ENCODE data around the gene CEP120.

Gene CEP120

GRCh38 chr5:123454259-123454911 lies 31.2 kb upstream of the CEP120 start:
- H3K27ac ChIP-seq: no peak overlapping the region
- no peak for TF ChIP-seq Cebpa-rat (IDR thresholded peaks at IDR 0.05)
- no peak overlapping the region for H3K9ac ChIP-seq
- H3K4me1 ChIP-seq: peaks cover 0 to 13% (median 2%) of the 10 kb centered on the region in 10 experiments; a peak in 4 of 20 replicates
- H3K36me3 ChIP-seq: no peaks in the 10 kb centered on the region
- H3K27me3 ChIP-seq: no peaks in the 10 kb centered on the region
- no peaks in the 10 kb centered on the region for H3K9me3 ChIP-seq (replicated peaks in 1 of 11)
- no peaks in the 10 kb centered on the region for H4K20me1 ChIP-seq
- no peak overlapping the region; a peak in 1 of 22 replicates for H3K4me2 ChIP-seq
- no peak overlapping the region for H3K4me3 ChIP-seq

GRCh38 chr5:123452401-123452800 lies 29.2 kb upstream of the CEP120 start:
- H3K36me3 ChIP-seq: no peaks in the 10 kb centered on the region
- TF ChIP-seq Cebpa-rat (IDR thresholded peaks at IDR 0.05): no peak
- H3K9ac ChIP-seq: no peak overlapping the region
- no peaks in the 10 kb centered on the region for H3K27me3 ChIP-seq
- no peak overlapping the region for H3K4me3 ChIP-seq
- H4K20me1 ChIP-seq: no peaks in the 10 kb centered on the region
- no peak overlapping the region for H3K4me2 ChIP-seq
- no peak overlapping the region for H3K27ac ChIP-seq
- peaks cover 0 to 13% (median 2%) of the 10 kb centered on the region in 10 experiments; a peak in 4 of 20 replicates for H3K4me1 ChIP-seq
- no peaks in the 10 kb centered on the region for H3K9me3 ChIP-seq (replicated peaks in 1 of 11)

- no peak overlapping the region for H3K9ac ChIP-seq
- H3K4me3 ChIP-seq: no peak overlapping the region
- H3K4me1 ChIP-seq: peaks cover 0 to 13% (median 2%) of the 10 kb centered on the region in 10 experiments; a peak in 4 of 20 replicates
- TF ChIP-seq Cebpa-rat (IDR thresholded peaks at IDR 0.05): no peak
- H4K20me1 ChIP-seq: no peaks in the 10 kb centered on the region
- H3K36me3 ChIP-seq: no peaks in the 10 kb centered on the region
- no peak overlapping the region for H3K27ac ChIP-seq
- no peaks in the 10 kb centered on the region for H3K27me3 ChIP-seq
- H3K4me2 ChIP-seq: no peak overlapping the region
- H3K9me3 ChIP-seq (replicated peaks in 1 of 11): no peaks in the 10 kb centered on the region
These were observed 27.8 kb upstream of the CEP120 start for GRCh38 chr5:123451047-123451446.

- Histone ChIP-seq H3K27me3 (no peaks in the 10 kb centered on the region), H3K9ac (no peak overlapping the region), H4K20me1 (no peaks in the 10 kb centered on the region), H3K4me3 (no peak overlapping the region), H3K27ac (no peak overlapping the region), H3K36me3 (no peaks in the 10 kb centered on the region), H3K9me3 (replicated peaks in 1 of 11) (no peaks in the 10 kb centered on the region), H3K4me1 (peaks cover 0 to 10% (median 1%) of the 10 kb centered on the region in 10 experiments; a peak in 4 of 20 replicates), H3K4me2 (no peak overlapping the region)
- TF ChIP-seq Cebpa-rat (IDR thresholded peaks at IDR 0.05): no peak
These were observed 27.4 kb upstream of the CEP120 start for GRCh38 chr5:123450640-123451039.

GRCh38 chr5:123450114-123450513 lies 26.9 kb upstream of the CEP120 start:
- Histone ChIP-seq H3K4me1 (peaks cover 0 to 7% (median 0%) of the 10 kb centered on the region in 10 experiments; a peak in 1 of 20 replicates), H4K20me1 (no peaks in the 10 kb centered on the region), H3K36me3 (no peaks in the 10 kb centered on the region), H3K9ac (no peak overlapping the region), H3K27me3 (no peaks in the 10 kb centered on the region), H3K9me3 (replicated peaks in 1 of 11) (no peaks in the 10 kb centered on the region), H3K27ac (no peak overlapping the region), H3K4me2 (no peak overlapping the region), H3K4me3 (no peak overlapping the region)
- no peak for TF ChIP-seq Cebpa-rat (IDR thresholded peaks at IDR 0.05)

GRCh38 chr5:123449424-123449974 lies 26.3 kb upstream of the CEP120 start:
- Histone ChIP-seq H3K27me3 (no peaks in the 10 kb centered on the region), H3K4me2 (no peak overlapping the region), H3K9ac (no peak overlapping the region), H3K9me3 (replicated peaks in 1 of 11) (no peaks in the 10 kb centered on the region), H3K27ac (no peak overlapping the region), H3K36me3 (no peaks in the 10 kb centered on the region), H3K4me3 (no peak overlapping the region), H3K4me1 (peaks cover 0 to 6% (median 0%) of the 10 kb centered on the region in 10 experiments; a peak in 1 of 20 replicates), H4K20me1 (no peaks in the 10 kb centered on the region)
- TF ChIP-seq Cebpa-rat (IDR thresholded peaks at IDR 0.05): no peak

GRCh38 chr5:123448743-123449142 lies 25.5 kb upstream of the CEP120 start:
- H3K36me3 ChIP-seq: no peaks in the 10 kb centered on the region
- no peaks in the 10 kb centered on the region for H3K9me3 ChIP-seq (replicated peaks in 1 of 11)
- no peak overlapping the region for H3K4me3 ChIP-seq
- no peaks in the 10 kb centered on the region for H3K27me3 ChIP-seq
- H3K9ac ChIP-seq: no peak overlapping the region
- no peaks in the 10 kb centered on the region for H4K20me1 ChIP-seq
- no peak overlapping the region for H3K4me2 ChIP-seq
- no peaks in the 10 kb centered on the region for H3K4me1 ChIP-seq
- no peak for TF ChIP-seq Cebpa-rat (IDR thresholded peaks at IDR 0.05)
- no peak overlapping the region for H3K27ac ChIP-seq

GRCh38 chr5:123448017-123448617 lies 24.9 kb upstream of the CEP120 start:
- no peaks in the 10 kb centered on the region for H3K4me1 ChIP-seq
- H3K27me3 ChIP-seq: no peaks in the 10 kb centered on the region
- H3K9ac ChIP-seq: no peak overlapping the region
- H3K9me3 ChIP-seq (replicated peaks in 1 of 11): no peaks in the 10 kb centered on the region
- TF ChIP-seq Cebpa-rat (IDR thresholded peaks at IDR 0.05): no peak
- no peak overlapping the region for H3K27ac ChIP-seq
- no peak overlapping the region for H3K4me2 ChIP-seq
- H3K36me3 ChIP-seq: no peaks in the 10 kb centered on the region
- no peaks in the 10 kb centered on the region for H4K20me1 ChIP-seq
- no peak overlapping the region for H3K4me3 ChIP-seq

- Histone ChIP-seq H3K27ac (no peak overlapping the region), H3K4me1 (no peaks in the 10 kb centered on the region), H3K36me3 (no peaks in the 10 kb centered on the region), H3K4me2 (no peak overlapping the region), H3K4me3 (no peak overlapping the region), H3K9me3 (replicated peaks in 1 of 11) (no peaks in the 10 kb centered on the region), H4K20me1 (no peaks in the 10 kb centered on the region), H3K9ac (no peak overlapping the region), H3K27me3 (no peaks in the 10 kb centered on the region)
- no peak for TF ChIP-seq Cebpa-rat (IDR thresholded peaks at IDR 0.05)
These were observed 20.8 kb upstream of the CEP120 start for GRCh38 chr5:123444016-123444415.

- Histone ChIP-seq H3K9ac (no peak overlapping the region), H4K20me1 (no peaks in the 10 kb centered on the region)
These were observed 18.2 kb upstream of the CEP120 start for GRCh38 chr5:123441408-123441807.

More at GRCh38 chr5:123441408-123441807, 18.2 kb upstream of the CEP120 start:
- no peak overlapping the region for H3K4me3 ChIP-seq
- H3K4me2 ChIP-seq: no peak overlapping the region
- no peak for TF ChIP-seq Cebpa-rat (IDR thresholded peaks at IDR 0.05)
- no peaks in the 10 kb centered on the region for H3K9me3 ChIP-seq (replicated peaks in 1 of 11)
- H3K27ac ChIP-seq: no peak overlapping the region
- H3K27me3 ChIP-seq: no peaks in the 10 kb centered on the region
- no peaks in the 10 kb centered on the region for H3K36me3 ChIP-seq
- no peaks in the 10 kb centered on the region for H3K4me1 ChIP-seq

Data from BLaER1 treated with 17β-estradiol and CSF1 and Interleukin-3, amounts not matched to agents 10 nM and 100 nM (cell line).